GM19438 (cell line): ENCODE results near the gene CCDC110.
"Not testable (repeated sequence)": the region's sequence is repeated elsewhere in the genome, so short reads cannot be mapped to it uniquely, and the experiment has no call there.

ENCODE experiments used
- ATAC-seq: cut with Tn5 transposase; IDR thresholded peaks from one replicate; pipeline ENCODE4 v1.9.1; 2021; ENCODE audit warnings: low read depth; ENCODE audit not compliant: unreplicated experiment

Gene CCDC110

GRCh38 chr4:185471235-185472102 lies at the start of gene CCDC110:
CCDC110 (minus strand) TSS chr4:185471733; CDS start chr4:185471683, 50 bp downstream.
- peak; percentile 90 for ATAC-seq

- no peak for ATAC-seq
Observed at GRCh38 chr4:185520119-185520518, 48.6 kb upstream of the CCDC110 start.

- ATAC-seq: no peak
Observed at GRCh38 chr4:185518494-185518893, 47.0 kb upstream of the CCDC110 start.

GRCh38 chr4:185518069-185518468 lies 46.5 kb upstream of the CCDC110 start:
- ATAC-seq: no peak

GRCh38 chr4:185515248-185515647 lies 43.7 kb upstream of the CCDC110 start:
- ATAC-seq: no peak

- ATAC-seq: no peak
Observed at GRCh38 chr4:185514182-185514697, 42.7 kb upstream of the CCDC110 start.

- no peak for ATAC-seq
Observed at GRCh38 chr4:185513489-185514181, 42.1 kb upstream of the CCDC110 start.

GRCh38 chr4:185512516-185512915 lies 41.0 kb upstream of the CCDC110 start:
- no peak for ATAC-seq

- not testable (repeated sequence) for ATAC-seq
Observed at GRCh38 chr4:185511243-185511642, 39.7 kb upstream of the CCDC110 start.

- ATAC-seq: no peak
Observed at GRCh38 chr4:185510806-185511205, 39.3 kb upstream of the CCDC110 start.

- no peak for ATAC-seq
Observed at GRCh38 chr4:185508181-185508580, 36.6 kb upstream of the CCDC110 start.

- ATAC-seq: no peak
Observed at GRCh38 chr4:185506422-185506821, 34.9 kb upstream of the CCDC110 start.

GRCh38 chr4:185504098-185505047 lies 32.8 kb upstream of the CCDC110 start:
- no peak for ATAC-seq

GRCh38 chr4:185502386-185502785 lies 30.9 kb upstream of the CCDC110 start:
- ATAC-seq: no peak

GRCh38 chr4:185500576-185500975 lies 29.0 kb upstream of the CCDC110 start:
- no peak for ATAC-seq

GRCh38 chr4:185500035-185500434 lies 28.5 kb upstream of the CCDC110 start:
- no peak for ATAC-seq

GRCh38 chr4:185488650-185489049 lies 17.1 kb upstream of the CCDC110 start:
- no peak for ATAC-seq

GRCh38 chr4:185481401-185481800 lies 9.9 kb upstream of the CCDC110 start:
- no peak for ATAC-seq

- peak; percentile 25 for ATAC-seq
Observed at GRCh38 chr4:185480016-185480732, 8.6 kb upstream of the CCDC110 start.

GRCh38 chr4:185479507-185479971 lies 8.0 kb upstream of the CCDC110 start:
- ATAC-seq: peak; percentile 89
